Activated T-cell treated with anti-CD3 and anti-CD28 coated beads, Interleukin-2, amount 50 U/mL, for 24 hours (primary cell): ENCODE results near the gene C9orf153.
"Not testable (repeated sequence)": the region's sequence is repeated elsewhere in the genome, so short reads cannot be mapped to it uniquely, and the experiment has no call there.

Experiments used
- DNase-seq: peaks from one replicate; pipeline ENCODE4 v3.0.0-alpha.2; 2020
- H3K27ac Mint-ChIP-seq: 2 replicates; pipeline ENCODE4 v1.8.0; 2020; ENCODE audit warnings: mild to moderate bottlenecking, mixed read lengths
- H3K27me3 Mint-ChIP-seq: 2 replicates; pipeline ENCODE4 v1.8.0; 2020; ENCODE audit warnings: mixed read lengths
- H3K36me3 Mint-ChIP-seq: 2 replicates; pipeline ENCODE4 v1.8.0; 2020; ENCODE audit warnings: low read depth, mixed read lengths
- H3K4me1 Mint-ChIP-seq: 2 replicates; pipeline ENCODE4 v1.8.0; 2020; ENCODE audit warnings: low read depth, mixed read lengths
- H3K4me3 Mint-ChIP-seq: 2 replicates; pipeline ENCODE4 v1.8.0; 2020; ENCODE audit warnings: mild to moderate bottlenecking, moderate library complexity, mixed read lengths
- H3K9me3 Mint-ChIP-seq: 2 replicates; pipeline ENCODE4 v1.8.0; 2020; ENCODE audit warnings: mixed read lengths

C9orf153 gene

GRCh38 chr9:86259557-86259956 lies at the start of gene C9orf153:
Gene C9orf153, minus strand, starts transcription at chr9:86259657. Its CDS starts 30,054 bp downstream, at chr9:86229603.
- Mint-ChIP-seq H3K36me3 (peaks cover 35% of the 10 kb centered on the region), H3K9me3 (no peaks in the 10 kb centered on the region), H3K4me3 (no peak within 1 kb of the TSS), H3K27me3 (no peaks in the 10 kb centered on the region), H3K27ac (no peak within 1 kb of the TSS), H3K4me1 (no peaks in the 10 kb centered on the region)
- no peak for DNase-seq

DNA sequence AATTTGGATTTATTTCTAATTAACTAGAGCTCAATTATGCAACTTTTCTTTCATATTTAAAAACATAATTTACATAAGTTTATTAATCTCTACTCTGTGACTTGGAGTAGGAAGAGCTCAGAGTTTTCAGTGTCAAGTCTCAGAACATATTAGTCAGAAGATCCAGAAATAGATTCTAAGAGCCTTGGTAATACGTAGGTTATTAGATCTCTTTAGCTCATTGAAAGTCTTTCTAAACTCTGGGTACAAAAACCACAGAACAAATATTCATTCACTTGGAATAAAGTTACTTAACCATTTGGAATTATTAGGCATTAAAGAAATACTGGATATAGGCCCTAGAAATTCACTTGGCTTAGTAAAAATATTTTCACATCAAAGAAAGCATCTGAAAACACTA lies 49.2 kb upstream of the C9orf153 start:
- H3K36me3 Mint-ChIP-seq, result peaks cover 90% of the 10 kb centered on the region
- H3K27ac Mint-ChIP-seq, result no peak overlapping the region
- DNase-seq, result no peak
- no peak overlapping the region for H3K4me3 Mint-ChIP-seq
- H3K4me1 Mint-ChIP-seq, result peaks cover 21% of the 10 kb centered on the region
- no peaks in the 10 kb centered on the region for H3K27me3 Mint-ChIP-seq
- H3K9me3 Mint-ChIP-seq, result no peaks in the 10 kb centered on the region

DNA sequence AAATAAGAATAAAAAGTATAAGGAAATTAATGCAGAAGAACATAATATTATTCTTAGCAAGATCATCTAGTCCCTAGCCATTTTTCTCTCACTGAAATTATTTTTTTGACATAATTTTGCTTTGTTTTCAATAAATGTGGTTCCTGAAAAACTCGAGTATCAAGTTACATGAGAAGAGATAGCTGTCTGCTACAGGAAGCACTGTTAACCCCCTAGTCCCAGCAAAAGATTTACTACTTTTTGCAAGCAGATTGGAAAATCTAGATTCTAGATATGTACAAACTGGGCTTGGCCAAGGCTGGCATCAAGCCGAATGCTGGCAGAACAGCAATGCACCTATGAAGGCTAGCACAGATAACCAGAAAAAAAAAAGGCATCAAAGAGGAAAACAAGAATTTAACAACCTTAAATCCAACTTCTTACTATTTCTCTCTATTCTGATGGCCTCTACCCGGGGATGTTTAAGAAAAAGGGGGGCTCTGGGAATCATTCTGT lies 44.8 kb upstream of the C9orf153 start:
- Mint-ChIP-seq H3K4me3 (no peak overlapping the region), H3K4me1 (peaks cover 35% of the 10 kb centered on the region), H3K9me3 (no peaks in the 10 kb centered on the region), H3K36me3 (peaks cover 89% of the 10 kb centered on the region), H3K27ac (peak overlapping the region; percentile 95), H3K27me3 (no peaks in the 10 kb centered on the region)
- DNase-seq, result no peak

DNA sequence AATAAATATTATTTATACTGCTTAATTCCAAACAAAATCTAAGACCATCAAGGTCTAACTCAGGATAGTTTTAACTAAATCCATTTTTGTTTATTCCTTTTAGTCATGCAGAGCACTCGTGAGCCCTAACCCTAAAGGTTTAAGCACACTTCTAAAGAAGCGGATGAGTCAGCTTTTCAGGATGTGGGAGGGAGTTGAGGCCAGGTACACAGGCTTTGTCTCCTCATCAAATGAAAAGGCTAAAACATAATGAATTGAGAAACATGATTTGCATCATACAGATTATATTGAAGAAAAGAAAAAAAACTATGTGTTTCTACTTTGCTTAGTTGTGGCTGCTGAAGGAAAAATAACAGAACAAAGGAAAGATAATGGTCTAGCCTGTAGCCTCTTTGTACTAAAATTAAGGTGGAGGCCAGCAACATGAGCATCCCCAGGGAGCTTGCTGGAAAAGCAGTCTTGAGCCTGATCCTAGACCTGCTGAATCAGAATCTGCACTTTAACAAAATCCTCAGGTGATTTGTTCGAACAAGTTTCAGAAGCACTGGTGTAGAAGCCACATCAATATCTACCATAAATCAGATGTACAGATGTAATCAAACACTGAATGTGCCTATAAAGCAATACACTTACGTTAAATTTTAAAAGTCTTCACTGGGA lies 44.0 kb upstream of the C9orf153 start:
- peaks cover 90% of the 10 kb centered on the region for H3K36me3 Mint-ChIP-seq
- peak overlapping the region; percentile 42 for H3K4me3 Mint-ChIP-seq
- H3K4me1 Mint-ChIP-seq, result peaks cover 42% of the 10 kb centered on the region
- H3K9me3 Mint-ChIP-seq, result no peaks in the 10 kb centered on the region
- peak overlapping the region; percentile 95 for H3K27ac Mint-ChIP-seq
- no peak for DNase-seq
- no peaks in the 10 kb centered on the region for H3K27me3 Mint-ChIP-seq

- no peaks in the 10 kb centered on the region for H3K9me3 Mint-ChIP-seq
- peaks cover 47% of the 10 kb centered on the region for H3K4me1 Mint-ChIP-seq
- H3K4me3 Mint-ChIP-seq, result no peak overlapping the region
- H3K27ac Mint-ChIP-seq, result peak overlapping the region; percentile 64
- H3K27me3 Mint-ChIP-seq, result no peaks in the 10 kb centered on the region
- DNase-seq, result no peak
- peaks cover 91% of the 10 kb centered on the region for H3K36me3 Mint-ChIP-seq
These were observed 42.2 kb upstream of the C9orf153 start for GRCh38 chr9:86301686-86302085.

- no peak for DNase-seq
- peaks cover 91% of the 10 kb centered on the region for H3K36me3 Mint-ChIP-seq
- peaks cover 43% of the 10 kb centered on the region for H3K4me1 Mint-ChIP-seq
- H3K27ac Mint-ChIP-seq, result no peak overlapping the region
- no peak overlapping the region for H3K4me3 Mint-ChIP-seq
- no peaks in the 10 kb centered on the region for H3K27me3 Mint-ChIP-seq
- no peaks in the 10 kb centered on the region for H3K9me3 Mint-ChIP-seq
These were observed 41.2 kb upstream of the C9orf153 start for GRCh38 chr9:86300701-86301100.

DNA sequence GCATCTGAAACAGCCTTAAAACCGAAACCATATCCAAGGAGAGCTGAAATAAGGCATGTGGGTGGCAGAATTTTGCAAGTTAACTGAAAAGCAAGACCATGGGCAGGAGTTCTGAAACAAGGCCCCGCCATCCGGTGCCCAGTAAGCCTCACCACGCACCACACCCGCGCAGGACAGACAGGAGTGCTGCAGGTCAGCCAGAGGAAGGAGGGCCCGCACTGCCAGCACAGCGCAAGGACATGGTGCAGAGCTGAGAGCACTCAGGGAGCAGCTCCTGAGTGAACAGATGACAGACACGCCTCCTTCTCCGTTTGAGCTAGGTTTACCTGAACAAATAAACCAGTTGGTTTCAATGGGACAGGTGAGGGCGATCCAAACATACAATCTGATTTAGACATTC lies 39.4 kb upstream of the C9orf153 start:
- H3K4me3 Mint-ChIP-seq, result no peak overlapping the region
- peak overlapping the region; percentile 77 for H3K27ac Mint-ChIP-seq
- no peaks in the 10 kb centered on the region for H3K9me3 Mint-ChIP-seq
- H3K36me3 Mint-ChIP-seq, result peaks cover 86% of the 10 kb centered on the region
- H3K4me1 Mint-ChIP-seq, result peaks cover 28% of the 10 kb centered on the region
- no peaks in the 10 kb centered on the region for H3K27me3 Mint-ChIP-seq
- DNase-seq, result no peak

DNA sequence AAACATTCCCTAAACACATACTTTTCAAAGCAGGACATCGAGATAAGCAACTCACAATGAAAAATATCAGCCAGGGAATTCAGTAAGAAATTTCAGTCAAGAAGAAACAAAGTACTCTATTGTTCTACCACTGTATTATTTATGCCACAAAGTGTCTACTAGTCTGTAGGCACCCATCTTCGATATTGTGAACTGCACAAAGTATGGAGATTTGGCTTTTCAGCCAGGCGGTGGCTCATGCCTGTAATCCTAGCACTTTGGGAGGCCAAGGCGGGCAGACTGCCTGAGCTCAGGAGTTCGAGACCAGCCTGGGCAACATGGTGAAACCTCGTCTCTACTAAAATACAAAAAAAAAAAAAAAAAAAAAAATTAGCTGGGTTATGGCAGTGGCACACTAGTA lies 30.9 kb upstream of the C9orf153 start:
- not testable (repeated sequence) for DNase-seq, H3K9me3 Mint-ChIP-seq, H3K27me3 Mint-ChIP-seq, H3K4me3 Mint-ChIP-seq, H3K27ac Mint-ChIP-seq
- Mint-ChIP-seq H3K4me1 (peaks cover 10% of the 10 kb centered on the region), H3K36me3 (peaks cover 78% of the 10 kb centered on the region)

DNA sequence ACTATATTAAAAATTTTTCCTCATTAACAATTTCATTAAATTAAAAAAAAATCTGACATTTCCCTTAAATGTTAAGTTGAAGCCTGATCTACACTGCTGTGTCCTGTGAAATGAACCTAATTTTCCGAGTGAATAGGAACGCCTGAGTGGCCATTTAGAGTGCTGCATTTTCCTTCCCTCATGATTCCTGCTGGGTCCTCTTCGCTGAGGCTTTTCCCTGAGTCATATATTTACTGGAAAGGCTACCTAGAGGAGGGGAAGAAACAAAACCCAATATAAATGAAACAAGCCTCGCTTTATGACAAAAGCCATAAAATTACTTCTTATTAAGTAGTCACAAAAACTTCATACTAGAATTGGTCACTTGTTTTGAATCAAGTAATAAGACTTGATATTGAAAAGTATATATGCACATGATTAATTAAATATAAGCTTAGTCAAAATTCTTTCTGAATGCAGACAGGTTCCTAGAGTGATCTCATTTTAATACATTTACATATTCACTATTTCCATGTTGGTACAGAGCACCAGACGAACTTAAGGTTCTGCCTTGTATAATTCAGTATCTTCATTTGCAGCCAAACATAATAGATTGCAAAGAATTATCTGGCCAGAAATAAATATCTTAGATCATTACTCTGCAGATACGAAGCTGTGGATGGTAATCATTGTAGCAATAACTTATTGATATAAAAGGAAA lies 29.2 kb upstream of the C9orf153 start:
- Mint-ChIP-seq H3K4me3 (no peak overlapping the region), H3K4me1 (peaks cover 17% of the 10 kb centered on the region), H3K36me3 (peaks cover 67% of the 10 kb centered on the region), H3K9me3 (no peaks in the 10 kb centered on the region), H3K27me3 (no peaks in the 10 kb centered on the region), H3K27ac (peak overlapping the region; percentile 71)
- DNase-seq, result no peak

- Mint-ChIP-seq H3K36me3 (peaks cover 52% of the 10 kb centered on the region), H3K9me3 (no peaks in the 10 kb centered on the region), H3K4me1 (peaks cover 26% of the 10 kb centered on the region), H3K27ac (peak overlapping the region; percentile 22), H3K4me3 (no peak overlapping the region), H3K27me3 (no peaks in the 10 kb centered on the region)
- DNase-seq, result no peak
These were observed 27.6 kb upstream of the C9orf153 start for GRCh38 chr9:86287013-86287412.

- peak overlapping the region; percentile 7 for H3K27ac Mint-ChIP-seq
- H3K36me3 Mint-ChIP-seq, result peaks cover 51% of the 10 kb centered on the region
- no peaks in the 10 kb centered on the region for H3K9me3 Mint-ChIP-seq
- no peak overlapping the region for H3K4me3 Mint-ChIP-seq
- H3K27me3 Mint-ChIP-seq, result no peaks in the 10 kb centered on the region
- no peak for DNase-seq
- H3K4me1 Mint-ChIP-seq, result peaks cover 29% of the 10 kb centered on the region
These were observed 26.8 kb upstream of the C9orf153 start for GRCh38 chr9:86286278-86286677.

DNA sequence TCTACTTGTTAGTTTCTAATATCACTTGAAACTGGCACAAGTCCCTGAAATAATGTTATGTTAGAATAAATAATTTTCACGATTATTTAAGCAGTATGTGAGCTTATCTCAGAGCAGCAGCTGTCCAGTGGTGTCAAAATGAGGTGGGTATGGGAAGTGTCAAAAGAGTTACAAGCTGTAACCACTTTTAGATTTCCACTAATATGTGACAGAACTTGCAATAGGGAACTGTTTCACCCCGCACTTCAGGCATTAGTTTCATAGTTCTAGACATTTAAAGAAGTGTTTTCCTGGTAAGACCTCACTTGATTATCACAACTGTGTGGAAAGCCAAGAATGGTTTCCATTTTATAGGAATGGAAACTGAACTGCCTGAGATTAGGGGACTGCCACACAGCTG lies 25.8 kb upstream of the C9orf153 start:
- Mint-ChIP-seq H3K9me3 (no peaks in the 10 kb centered on the region), H3K36me3 (peaks cover 48% of the 10 kb centered on the region), H3K4me1 (peaks cover 37% of the 10 kb centered on the region), H3K4me3 (no peak overlapping the region), H3K27me3 (no peaks in the 10 kb centered on the region), H3K27ac (peak overlapping the region; percentile 8)
- DNase-seq, result no peak

GRCh38 chr9:86282979-86283535 lies 23.6 kb upstream of the C9orf153 start:
- Mint-ChIP-seq H3K27me3 (no peaks in the 10 kb centered on the region), H3K36me3 (peaks cover 46% of the 10 kb centered on the region), H3K27ac (peak overlapping the region; percentile 99), H3K4me3 (peak overlapping the region; percentile 82), H3K4me1 (peaks cover 49% of the 10 kb centered on the region), H3K9me3 (no peaks in the 10 kb centered on the region)
- DNase-seq, result no peak

- peaks cover 55% of the 10 kb centered on the region for H3K4me1 Mint-ChIP-seq
- H3K9me3 Mint-ChIP-seq, result no peaks in the 10 kb centered on the region
- H3K4me3 Mint-ChIP-seq, result peak within 1 kb of the TSS; percentile 82
- H3K27ac Mint-ChIP-seq, result peak within 1 kb of the TSS; percentile 99
- peaks cover 46% of the 10 kb centered on the region for H3K36me3 Mint-ChIP-seq
- DNase-seq, result peak; percentile 99
- H3K27me3 Mint-ChIP-seq, result no peaks in the 10 kb centered on the region
These were observed 22.9 kb upstream of the C9orf153 start, which contains the start of gene ISCA1 for GRCh38 chr9:86282077-86282978. Gene ISCA1, minus strand, starts transcription at chr9:86282538. Its CDS starts 80 bp downstream, at chr9:86282458.
